Memory B cell (primary cell): ENCODE measurements around the gene CSNK1D.

Experiments
- ATAC-seq: fragments of 150-1000 bp; cut with Tn5 transposase; 2 replicates; pipeline ENCODE4 v1.10.0; 2021; ENCODE audit warnings: low read depth, mild to moderate bottlenecking, moderate library complexity
- DNase-seq, 2 donors: peaks; one replicate each; pipeline ENCODE4 v3.0.0; 2022; ENCODE audit warnings: low spot score in 2 of 2
- H3K27ac Mint-ChIP-seq: one replicate; pipeline ENCODE4 v1.8.0; 2022; ENCODE audit warnings: mild to moderate bottlenecking, moderate library complexity, mixed read lengths
- H3K27me3 Mint-ChIP-seq: one replicate; pipeline ENCODE4 v1.8.0; 2022; ENCODE audit warnings: mixed read lengths
- H3K36me3 Mint-ChIP-seq: one replicate; pipeline ENCODE4 v1.8.0; 2022; ENCODE audit warnings: mild to moderate bottlenecking, mixed read lengths
- H3K4me1 Mint-ChIP-seq: one replicate; pipeline ENCODE4 v1.8.0; 2022; ENCODE audit warnings: mixed read lengths
- H3K4me3 Mint-ChIP-seq: one replicate; pipeline ENCODE4 v1.8.0; 2022; ENCODE audit warnings: mild to moderate bottlenecking, moderate library complexity, mixed read lengths
- H3K9me3 Mint-ChIP-seq: one replicate; pipeline ENCODE4 v1.8.0; 2022; ENCODE audit warnings: mixed read lengths

CSNK1D gene

GRCh38 chr17:82232876-82233785 is 40.4 kb downstream of the CSNK1D start:
- Mint-ChIP-seq H3K4me1 (peaks cover 15% of the 10 kb centered on the region), H3K27ac (peak overlapping the region; percentile 41), H3K36me3 (peaks cover 2% of the 10 kb centered on the region), H3K4me3 (peak overlapping the region; percentile 79), H3K27me3 (no peaks in the 10 kb centered on the region), H3K9me3 (no peaks in the 10 kb centered on the region)
- DNase-seq (no peak), ATAC-seq (no peak)

DNA sequence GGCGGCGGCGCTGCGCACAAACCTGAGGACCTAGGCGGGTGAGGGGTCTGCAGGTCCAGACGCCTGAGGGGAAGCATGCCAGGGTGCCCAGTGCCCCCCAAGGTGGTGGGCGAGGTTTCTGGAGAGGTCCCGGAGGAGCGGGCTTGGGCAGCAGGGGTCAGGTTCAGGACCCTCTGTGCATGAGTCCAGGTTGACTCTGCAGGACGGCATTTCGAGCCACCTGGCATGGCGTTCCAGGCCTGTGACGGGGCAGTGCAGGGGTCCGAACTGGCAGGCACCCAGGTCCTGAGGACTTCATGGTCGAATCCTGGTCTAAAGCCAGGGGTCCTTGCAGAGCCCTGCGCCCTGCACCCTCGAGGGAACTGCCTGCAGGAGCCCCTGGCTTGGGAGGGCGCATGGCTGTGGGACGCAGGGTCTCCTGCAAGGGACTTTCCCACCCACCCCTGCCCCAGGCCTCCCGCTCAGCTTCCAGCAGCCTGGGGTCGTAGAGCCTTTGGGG is 41.1 kb downstream of the CSNK1D start:
- no peak overlapping the region for H3K4me3 Mint-ChIP-seq
- no peaks in the 10 kb centered on the region for H3K36me3 Mint-ChIP-seq
- H3K27ac Mint-ChIP-seq, result no peak overlapping the region
- H3K9me3 Mint-ChIP-seq, result no peaks in the 10 kb centered on the region
- DNase-seq (no peak), ATAC-seq (no peak)
- peaks cover 14% of the 10 kb centered on the region for H3K4me1 Mint-ChIP-seq
- H3K27me3 Mint-ChIP-seq, result no peaks in the 10 kb centered on the region

GRCh38 chr17:82231562-82232321 is 41.8 kb downstream of the CSNK1D start:
- peak in 1 of 2 donors; percentile 44 for DNase-seq

DNA sequence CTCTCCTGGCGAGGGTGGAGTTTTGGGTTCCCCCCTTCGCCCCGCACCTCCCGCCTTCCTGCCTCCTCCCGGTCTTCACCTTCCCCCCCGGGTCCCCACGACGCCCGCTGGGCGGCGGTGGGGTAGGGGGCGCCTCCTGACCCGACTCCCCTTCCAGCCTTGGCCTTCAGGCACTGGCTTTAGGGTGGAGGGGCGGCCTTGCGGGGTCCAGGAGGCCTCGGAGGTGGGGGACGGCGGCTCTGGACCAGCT is 42.3 kb downstream of the CSNK1D start:
- peak in 1 of 2 donors; percentile 70 for DNase-seq

More at GRCh38 chr17:82231562-82232321, 41.8 kb downstream of the CSNK1D start:
- H3K4me1 Mint-ChIP-seq, result peaks cover 14% of the 10 kb centered on the region
- H3K27ac Mint-ChIP-seq, result no peak overlapping the region
- no peaks in the 10 kb centered on the region for H3K36me3 Mint-ChIP-seq
- H3K9me3 Mint-ChIP-seq, result no peaks in the 10 kb centered on the region
- H3K4me3 Mint-ChIP-seq, result peak overlapping the region; percentile 75
- no peak for ATAC-seq
- H3K27me3 Mint-ChIP-seq, result no peaks in the 10 kb centered on the region

GRCh38 chr17:82230609-82231311 is 42.7 kb downstream of the CSNK1D start:
- no peaks in the 10 kb centered on the region for H3K27me3 Mint-ChIP-seq
- no peaks in the 10 kb centered on the region for H3K9me3 Mint-ChIP-seq
- DNase-seq (peak; percentile 47 to 57), ATAC-seq (peak; percentile 31)
- H3K4me3 Mint-ChIP-seq, result peak overlapping the region; percentile 82
- no peaks in the 10 kb centered on the region for H3K36me3 Mint-ChIP-seq
- H3K27ac Mint-ChIP-seq, result no peak overlapping the region
- H3K4me1 Mint-ChIP-seq, result peaks cover 14% of the 10 kb centered on the region

More for the DNA sequence above, 42.3 kb downstream of the CSNK1D start:
- Mint-ChIP-seq H3K36me3 (no peaks in the 10 kb centered on the region), H3K27ac (no peak overlapping the region), H3K27me3 (no peaks in the 10 kb centered on the region), H3K4me1 (peaks cover 14% of the 10 kb centered on the region), H3K4me3 (peak overlapping the region; percentile 75), H3K9me3 (no peaks in the 10 kb centered on the region)
- peak; percentile 25 for ATAC-seq

- peak overlapping the region; percentile 79 for H3K27ac Mint-ChIP-seq
- no peaks in the 10 kb centered on the region for H3K27me3 Mint-ChIP-seq
- DNase-seq (no peak), ATAC-seq (no peak)
- peaks cover 14% of the 10 kb centered on the region for H3K4me1 Mint-ChIP-seq
- H3K9me3 Mint-ChIP-seq, result no peaks in the 10 kb centered on the region
- H3K4me3 Mint-ChIP-seq, result peak overlapping the region; percentile 82
- no peaks in the 10 kb centered on the region for H3K36me3 Mint-ChIP-seq
Measured at GRCh38 chr17:82229698-82230608, 43.5 kb downstream of the CSNK1D start.

- H3K36me3 Mint-ChIP-seq, result no peaks in the 10 kb centered on the region
- no peaks in the 10 kb centered on the region for H3K9me3 Mint-ChIP-seq
- peak within 1 kb of the TSS; percentile 96 for H3K27ac Mint-ChIP-seq
- ATAC-seq (peak; percentile 73), DNase-seq (peak; percentile 75 to 79)
- peaks cover 11% of the 10 kb centered on the region for H3K4me1 Mint-ChIP-seq
- no peaks in the 10 kb centered on the region for H3K27me3 Mint-ChIP-seq
- peak within 1 kb of the TSS; percentile 93 for H3K4me3 Mint-ChIP-seq
Measured at GRCh38 chr17:82228842-82229697, 44.4 kb downstream of the CSNK1D start, which contains the start of gene SLC16A3. SLC16A3 (plus strand) TSS chr17:82229042; CDS start chr17:82236009, 6,967 bp downstream.

GRCh38 chr17:82228278-82228841 is 45.1 kb downstream of the CSNK1D start:
- peak overlapping the region; percentile 93 for H3K4me3 Mint-ChIP-seq
- H3K27me3 Mint-ChIP-seq, result no peaks in the 10 kb centered on the region
- H3K36me3 Mint-ChIP-seq, result no peaks in the 10 kb centered on the region
- peak; percentile 63 for ATAC-seq
- H3K9me3 Mint-ChIP-seq, result no peaks in the 10 kb centered on the region
- peak overlapping the region; percentile 96 for H3K27ac Mint-ChIP-seq
- peaks cover 11% of the 10 kb centered on the region for H3K4me1 Mint-ChIP-seq
- DNase-seq, result peak; percentile 55 to 63

DNA sequence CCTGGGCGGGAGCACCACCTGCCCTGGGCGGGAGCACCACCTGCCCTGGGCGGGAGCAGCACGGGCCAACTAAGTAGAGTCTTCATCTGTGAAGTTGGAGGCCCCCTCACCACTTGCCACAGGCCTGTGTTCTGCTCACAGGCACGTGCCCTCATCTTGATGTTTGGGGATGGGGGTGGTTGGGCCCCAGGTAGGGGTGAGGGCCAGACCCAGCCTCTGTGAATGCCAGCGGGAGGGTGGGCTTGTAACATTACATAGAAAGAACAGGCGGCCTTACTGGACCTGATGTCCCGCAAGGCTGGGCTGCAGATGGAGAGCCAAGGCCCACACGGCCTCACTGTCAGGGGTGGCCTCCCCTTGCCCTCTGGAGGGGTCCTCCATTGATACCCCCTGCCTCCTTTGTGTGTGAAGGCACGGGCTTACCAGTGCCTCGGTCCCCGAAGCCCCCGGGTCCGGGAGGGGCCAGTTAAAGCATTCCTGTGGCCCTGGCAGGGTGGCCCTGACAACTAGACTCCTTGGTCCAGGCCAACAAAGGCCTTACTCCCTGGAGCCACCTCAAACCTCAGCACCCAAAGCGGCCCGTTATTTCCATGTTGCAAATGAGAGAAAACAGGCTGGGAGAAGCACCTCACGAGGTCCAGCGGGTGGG is 45.7 kb downstream of the CSNK1D start:
- Mint-ChIP-seq H3K4me3 (peak overlapping the region; percentile 93), H3K27me3 (no peaks in the 10 kb centered on the region), H3K4me1 (peaks cover 10% of the 10 kb centered on the region), H3K36me3 (no peaks in the 10 kb centered on the region), H3K9me3 (no peaks in the 10 kb centered on the region), H3K27ac (peak overlapping the region; percentile 96)
- ATAC-seq (no peak), DNase-seq (no peak)

DNA sequence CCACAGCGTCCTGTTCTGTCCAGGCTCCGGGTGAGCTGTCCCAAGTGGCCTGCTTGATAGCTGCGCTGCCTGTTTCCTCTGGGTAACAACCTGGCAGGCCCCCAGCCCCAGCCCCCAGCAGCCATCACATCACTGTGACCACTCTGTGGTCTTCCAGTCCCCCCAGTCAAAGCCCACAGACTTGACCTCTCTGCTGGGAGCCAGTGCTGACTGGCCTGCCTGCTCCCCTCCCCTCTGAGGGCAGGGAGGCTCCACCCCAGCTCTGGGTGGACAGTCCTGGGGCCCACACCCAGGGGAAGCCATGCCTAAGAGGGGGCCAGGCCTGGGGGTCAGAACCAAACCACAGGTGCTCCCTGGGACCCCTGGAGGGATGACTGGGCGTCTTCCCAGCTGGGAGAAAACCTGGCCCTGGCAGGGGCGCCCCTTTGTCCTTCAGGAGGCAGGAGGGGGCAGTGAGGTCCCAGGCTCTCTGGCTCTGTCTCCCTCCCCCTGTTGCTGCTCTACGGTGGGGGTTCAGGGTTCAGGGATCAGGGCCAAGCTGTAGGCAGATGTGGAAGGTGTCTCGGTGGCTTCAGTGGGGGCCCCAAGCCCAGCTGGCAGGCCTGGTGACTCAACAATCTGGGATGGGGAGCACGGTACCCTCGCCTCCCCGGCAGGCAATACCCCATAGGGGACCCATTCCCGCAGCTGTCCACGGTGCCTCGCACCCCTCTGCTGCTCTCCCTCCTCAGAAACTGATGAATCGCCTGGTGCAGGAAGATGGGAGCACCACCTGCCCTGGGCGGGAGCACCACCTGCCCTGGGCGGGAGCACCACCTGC is 46.5 kb downstream of the CSNK1D start:
- peak overlapping the region; percentile 96 for H3K27ac Mint-ChIP-seq
- ATAC-seq (no peak), DNase-seq (no peak)
- peak overlapping the region; percentile 18 for H3K4me3 Mint-ChIP-seq
- H3K36me3 Mint-ChIP-seq, result no peaks in the 10 kb centered on the region
- peaks cover 10% of the 10 kb centered on the region for H3K4me1 Mint-ChIP-seq
- H3K9me3 Mint-ChIP-seq, result no peaks in the 10 kb centered on the region
- no peaks in the 10 kb centered on the region for H3K27me3 Mint-ChIP-seq

DNA sequence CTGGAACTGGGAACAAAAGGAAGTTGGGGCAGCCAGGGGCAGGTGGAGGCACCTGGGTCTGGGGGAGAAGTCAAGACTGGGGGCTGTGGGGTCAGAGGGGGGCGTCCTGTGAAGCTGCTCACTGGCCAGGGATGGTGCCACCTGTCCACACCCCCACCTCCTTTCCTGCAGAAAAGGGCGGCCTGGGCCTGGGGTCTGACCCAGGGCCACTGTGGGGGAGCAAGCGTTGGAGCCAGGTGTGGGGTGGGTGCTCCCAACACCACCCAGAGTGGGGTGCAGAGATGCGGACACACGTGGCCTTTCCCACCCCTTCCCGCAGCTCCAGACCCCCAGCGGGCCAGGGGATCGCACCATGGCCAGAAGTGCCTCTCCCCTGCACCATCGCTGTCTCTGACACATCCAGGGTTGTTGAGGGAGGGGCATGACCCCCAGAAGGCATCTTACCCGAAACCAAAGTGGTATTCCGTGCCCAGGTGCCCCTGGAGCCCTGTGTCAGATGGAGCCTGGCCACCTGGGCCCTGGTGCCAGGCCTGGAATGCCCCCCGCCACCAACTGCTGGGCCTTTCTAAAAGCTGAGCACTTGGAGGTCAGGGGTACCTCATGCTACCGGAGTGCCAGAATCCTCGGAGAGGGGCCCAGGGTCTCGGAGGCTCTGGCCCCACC is 47.2 kb downstream of the CSNK1D start:
- ATAC-seq (no peak), DNase-seq (no peak)
- H3K27me3 Mint-ChIP-seq, result no peaks in the 10 kb centered on the region
- H3K9me3 Mint-ChIP-seq, result no peaks in the 10 kb centered on the region
- peaks cover 10% of the 10 kb centered on the region for H3K4me1 Mint-ChIP-seq
- H3K27ac Mint-ChIP-seq, result no peak overlapping the region
- no peak overlapping the region for H3K4me3 Mint-ChIP-seq
- H3K36me3 Mint-ChIP-seq, result no peaks in the 10 kb centered on the region
